HepG2 (cell line): Measurements from ENCODE around the gene SLC22A9. TPM values are rescaled to one million over a fixed set of nuclear protein-coding genes. Genes with fewer than 3 reads are reported as not detected.

Experiments used
- ATAC-seq: fragments of 200-7000 bp; cut with Tn5 transposase; 3 replicates; pipeline ENCODE4 v1.9.1; 2020; ENCODE audit warnings: mild to moderate bottlenecking, moderate library complexity
- BruUV-seq: library from RNA; stranded (reverse); fragments of 400-500 nt; replicated peaks from 2 replicates; lab custom pipeline; 2021; lab: Mats Ljungman, UMichigan
- CTCF ChIA-PET: fragments of 300-600 bp; formaldehyde crosslinking; extraction: SDS; loops from one replicate; lab custom pipeline; 2021; ENCODE audit warnings: low total read pairs, inconsistent platforms, low intra/inter-chr PET ratio; lab: Yijun Ruan, JAX
- POLR2A ChIA-PET: fragments of 350-600 bp; sonication (Branson Sonifier 250); formaldehyde crosslinking; loops from one replicate; lab custom pipeline; 2020; ENCODE audit warnings: antibody characterized with exemption, inconsistent platforms; lab: Yijun Ruan, JAX
- DNase-seq: peaks from one replicate; pipeline ENCODE4 v3.0.0-alpha.2; 2015; ENCODE audit warnings: low spot score
- FAIRE-seq: peaks from 3 replicates; lab custom pipeline; 2011; peaks lifted over from hg19 to GRCh38; lab: Jason Lieb, UNC
- H2AFZ ChIP-seq: one replicate; pipeline ENCODE4 v1.6.1; 2011; ENCODE audit warnings: low read length, inconsistent platforms
- H3K27ac ChIP-seq: fragments of 300-600 bp; 3 replicates; pipeline ENCODE4 v1.8.0; 2011; ENCODE audit warnings: mixed run types, mild to moderate bottlenecking, mixed read lengths, low read length, inconsistent platforms; ENCODE audit not compliant: insufficient read depth; ENCODE audit errors: extremely low read length
- H3K27me3 ChIP-seq, 2 experiments: fragments of 200-600 bp in 1 of 2; 2 replicates in 1 of 2; 3 replicates in 1 of 2; pipeline versions ENCODE4 v1.6.0 to v1.8.0; 2011; ENCODE audit warnings: low read length in 2 of 2, mild to moderate bottlenecking in 2 of 2, moderate library complexity in 2 of 2, inconsistent platforms in 1 of 2; ENCODE audit not compliant: insufficient read depth in 2 of 2, control insufficient read depth in 1 of 2
- H3K36me3 ChIP-seq, 2 experiments: fragments of 200-600 bp in 1 of 2; replicated peaks in 1 of 2; 2 replicates in 1 of 2; 3 replicates in 1 of 2; pipeline versions ENCODE4 v1.5.1 to v1.8.0; 2011; ENCODE audit warnings: low read length in 2 of 2, inconsistent platforms in 1 of 2; ENCODE audit not compliant: insufficient read depth in 2 of 2, control insufficient read depth in 1 of 2
- H3K4me1 ChIP-seq: 2 replicates; pipeline ENCODE4 v1.5.1; 2012; ENCODE audit warnings: low read length, inconsistent platforms; ENCODE audit not compliant: insufficient read depth
- H3K4me2 ChIP-seq: 2 replicates; pipeline ENCODE4 v1.6.0; 2011; ENCODE audit warnings: low read depth, low read length, inconsistent platforms
- H3K4me3 ChIP-seq, 3 experiments: fragments of 200-600 bp in 1 of 3; sonication (generic), shearing (Covaris generic) in 1 of 3; replicated peaks in 1 of 3; 2 replicates each; pipeline ENCODE4 v1.5.1; 2011 to 2016; ENCODE audit warnings: low read length in 3 of 3, inconsistent platforms in 2 of 3, low read depth in 2 of 3, mild to moderate bottlenecking in 2 of 3, control low read depth in 1 of 3, mixed read lengths in 1 of 3; ENCODE audit not compliant: insufficient read depth in 1 of 3
- H3K79me2 ChIP-seq: one replicate; pipeline ENCODE4 v1.6.1; 2011; ENCODE audit warnings: low read length, inconsistent platforms; ENCODE audit not compliant: insufficient read depth
- H3K9ac ChIP-seq: 2 replicates; pipeline ENCODE4 v1.6.0; 2011; ENCODE audit warnings: mild to moderate bottlenecking, low read depth, low read length, inconsistent platforms; ENCODE audit not compliant: insufficient read depth
- H3K9me3 ChIP-seq: 2 replicates; pipeline ENCODE4 v1.5.1; 2012; ENCODE audit warnings: mild to moderate bottlenecking, low read length
- H4K20me1 ChIP-seq: 2 replicates; pipeline ENCODE4 v1.6.0; 2011; ENCODE audit warnings: inconsistent platforms, mild to moderate bottlenecking, low read length, moderate library complexity; ENCODE audit not compliant: insufficient read depth
- NONO ChIP-seq, 2 experiments: fragments of 450-650 bp in 1 of 2; sonication (generic) in 1 of 2; formaldehyde crosslinking in 1 of 2; IDR thresholded peaks in 1 of 2; conservative IDR thresholded peaks in 1 of 2; 2 replicates each; pipeline versions ENCODE4 v1.6.1 to v1.8.0; 2017 to 2022; ENCODE audit warnings: mild to moderate bottlenecking in 1 of 2, missing genetic modification reagents in 1 of 2, moderate library complexity in 1 of 2
- SAP130 ChIP-seq: IDR thresholded peaks from 2 replicates; pipeline ENCODE4 v1.6.1; 2016; ENCODE audit warnings: low read depth
- SMAD9 ChIP-seq: sonication (generic); formaldehyde crosslinking; IDR thresholded peaks from 2 replicates; pipeline ENCODE4 v1.5.1; 2020; ENCODE audit warnings: mild to moderate bottlenecking, missing genetic modification reagents
- ZBTB44 ChIP-seq: sonication (generic); formaldehyde crosslinking; IDR thresholded peaks from 2 replicates; pipeline ENCODE4 v1.4.0; 2020; ENCODE audit warnings: missing genetic modification reagents
- ZNF24 ChIP-seq: fragments of 450-650 bp; IDR thresholded peaks from 2 replicates; pipeline ENCODE4 v1.6.1; 2017; ENCODE audit warnings: antibody characterized with exemption, mild to moderate bottlenecking
- ZNF629 ChIP-seq: sonication (generic); formaldehyde crosslinking; conservative IDR thresholded peaks from 2 replicates; pipeline ENCODE4 v1.5.0; 2020; ENCODE audit warnings: missing genetic modification reagents
- ZNF709 ChIP-seq: sonication (generic); formaldehyde crosslinking; IDR thresholded peaks from 2 replicates; pipeline ENCODE4 v1.5.0; 2020; ENCODE audit warnings: mild to moderate bottlenecking, missing genetic modification reagents
- WGBS: methylation state at CpG from one replicate; pipeline ENCODE4 v1.1.6; 2017; ENCODE audit warnings: low lambda C conversion rate; 5-methylcytosine and 5-hydroxymethylcytosine counted together
- in situ Hi-C: cut with HindIII; loops from 2 replicates; pipeline ENCODE4 v1.10.0; 2017; ENCODE audit warnings: low pct_unique_long_range_greater_than_20kb; ENCODE audit not compliant: extremely low pct_ligation_motif_present
- intact Hi-C: fragments of 100-400 bp; cut with micrococcal nuclease; formaldehyde crosslinking; loops from one replicate; pipeline ENCODE4 v1.10.0; 2022; ENCODE audit not compliant: unreplicated experiment
- polyA plus RNA-seq, 8 experiments: library from polyadenylated mRNA; depleted of rRNA in 3 of 8; stranded (reverse) in 7 of 8; unstranded in 1 of 8; fragments of >200 nt; fragmentation: Illumina TruSeq in 4 of 8; extraction: Trizol in 4 of 8; gene quantifications; 2 replicates each; pipeline versions ENCODE4 v1.2.1 to v1.2.3, GENCODE V29; 2011 to 2016; ENCODE audit warnings: low read depth in 4 of 8, missing spikeins in 1 of 8, mixed read lengths in 1 of 8; ENCODE audit not compliant: insufficient read depth in 1 of 8
- total RNA-seq, 5 experiments: library from RNA; depleted of rRNA; stranded (reverse); fragments of >200 nt; fragmentation: Illumina TruSeq; extraction: Trizol; gene quantifications; 2 replicates each; pipeline ENCODE4 v1.2.3, GENCODE V29; 2016; ENCODE audit warnings: low read depth in 1 of 5

Gene SLC22A9
- total and polyA plus RNA-seq, 2 of the 13 experiments (the other 11 are each of a cell fraction or from before 2014, with no cell fraction given): 4.0 to 11.7 TPM

GRCh38 chr11:63395697-63396096, 26.1 kb downstream of the SLC22A9 start:
- no peak overlapping the region for H3K27ac ChIP-seq
- BruUV-seq: no TSS peak
- no peaks in the 10 kb centered on the region for H4K20me1 ChIP-seq
- no peaks in the 10 kb centered on the region for H3K79me2 ChIP-seq
- DNase-seq (no peak), FAIRE-seq (no peak), ATAC-seq (no peak)
- POLR2A ChIA-PET: no interaction called here
- H3K27me3 ChIP-seq: no peaks in the 10 kb centered on the region
- intact Hi-C loops: no loop called here
- no peak overlapping the region for H3K4me2 ChIP-seq
- H3K4me3 ChIP-seq: no peak overlapping the region
- no peak overlapping the region for H3K9ac ChIP-seq
- WGBS: no CpG with 5 or more reads among the region's 1 CpG
- H3K4me1 ChIP-seq: no peaks in the 10 kb centered on the region
- H3K36me3 ChIP-seq: no peaks in the 10 kb centered on the region; a peak in 1 of 5 replicates
- no peak for TF ChIP-seq ZNF709 (CRISPR knock-in tag)
- no peak for TF ChIP-seq ZNF24
- no peak for TF ChIP-seq ZBTB44 (CRISPR knock-in tag)
- no peak for TF ChIP-seq SAP130 (CRISPR knock-in tag)
- no peak for TF ChIP-seq NONO (IDR thresholded peaks at IDR 0.05)
- TF ChIP-seq NONO (CRISPR knock-in tag; conservative IDR thresholded peaks at IDR 0.05): no peak
- TF ChIP-seq SMAD9 (CRISPR knock-in tag): no peak
- TF ChIP-seq ZNF629 (CRISPR knock-in tag): no peak
- H2AFZ ChIP-seq: no peak overlapping the region
- in situ Hi-C loops: no loop called here
- CTCF ChIA-PET: no interaction called here
- no peaks in the 10 kb centered on the region for H3K9me3 ChIP-seq
